HG03039 (cell line): Measurements from ENCODE around the gene NR1D2.

Experiments
- ATAC-seq: cut with Tn5 transposase; IDR thresholded peaks from one replicate; pipeline ENCODE4 v1.9.1; 2021; ENCODE audit warnings: mild to moderate bottlenecking, moderate library complexity; ENCODE audit not compliant: unreplicated experiment

Gene NR1D2

DNA sequence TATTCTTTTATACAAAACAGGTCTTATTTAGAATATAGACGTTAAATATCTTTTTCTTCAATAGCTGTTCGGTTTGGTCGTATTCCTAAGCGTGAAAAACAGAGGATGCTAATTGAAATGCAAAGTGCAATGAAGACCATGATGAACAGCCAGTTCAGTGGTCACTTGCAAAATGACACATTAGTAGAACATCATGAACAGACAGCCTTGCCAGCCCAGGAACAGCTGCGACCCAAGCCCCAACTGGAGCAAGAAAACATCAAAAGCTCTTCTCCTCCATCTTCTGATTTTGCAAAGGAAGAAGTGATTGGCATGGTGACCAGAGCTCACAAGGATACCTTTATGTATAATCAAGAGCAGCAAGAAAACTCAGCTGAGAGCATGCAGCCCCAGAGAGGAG, 16.8 kb downstream of the NR1D2 start:
- no peak for ATAC-seq

GRCh38 chr3:23964537-23965235, 19.6 kb downstream of the NR1D2 start:
- no peak for ATAC-seq

- ATAC-seq: no peak
Observed at GRCh38 chr3:23966328-23966727, 21.2 kb downstream of the NR1D2 start.

- ATAC-seq: no peak
Observed at GRCh38 chr3:23968463-23969184, 23.5 kb downstream of the NR1D2 start.

GRCh38 chr3:23969393-23969792, 24.3 kb downstream of the NR1D2 start:
- no peak for ATAC-seq

GRCh38 chr3:23971684-23972083, 26.6 kb downstream of the NR1D2 start:
- no peak for ATAC-seq

GRCh38 chr3:23976555-23976954, 31.5 kb downstream of the NR1D2 start:
- ATAC-seq: no peak

- no peak for ATAC-seq
Observed at GRCh38 chr3:23979569-23979968, 34.5 kb downstream of the NR1D2 start.

- ATAC-seq: no peak
Observed at GRCh38 chr3:23981136-23981535, 36.0 kb downstream of the NR1D2 start.

GRCh38 chr3:23981955-23982354, 36.9 kb downstream of the NR1D2 start:
- ATAC-seq: no peak

- ATAC-seq: no peak
Observed at GRCh38 chr3:23984934-23985333, 39.8 kb downstream of the NR1D2 start.

- ATAC-seq: no peak
Observed at GRCh38 chr3:23985747-23986544, 40.9 kb downstream of the NR1D2 start.

DNA sequence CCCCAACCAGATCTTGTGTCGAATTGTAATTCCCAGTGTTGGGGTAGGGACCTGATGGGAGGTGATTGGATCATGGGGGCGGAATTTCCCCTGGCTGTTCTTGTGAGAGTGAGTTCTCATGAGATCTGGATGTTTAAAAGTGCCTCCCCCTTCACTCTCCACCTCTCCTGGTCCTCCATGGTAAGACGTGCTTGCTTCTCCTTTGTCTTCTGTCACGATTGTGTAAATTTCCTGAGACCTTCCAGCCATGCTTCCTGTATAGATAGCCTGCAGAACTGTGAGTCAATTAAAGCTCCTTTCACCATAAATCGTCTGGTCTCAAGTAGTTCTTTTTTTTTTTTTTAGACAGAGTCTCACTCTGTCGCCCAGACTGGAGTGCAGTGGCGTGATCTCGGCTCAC, 42.3 kb downstream of the NR1D2 start:
- ATAC-seq: no peak

- no peak for ATAC-seq
Observed at GRCh38 chr3:23991306-23991682, 46.2 kb downstream of the NR1D2 start.

DNA sequence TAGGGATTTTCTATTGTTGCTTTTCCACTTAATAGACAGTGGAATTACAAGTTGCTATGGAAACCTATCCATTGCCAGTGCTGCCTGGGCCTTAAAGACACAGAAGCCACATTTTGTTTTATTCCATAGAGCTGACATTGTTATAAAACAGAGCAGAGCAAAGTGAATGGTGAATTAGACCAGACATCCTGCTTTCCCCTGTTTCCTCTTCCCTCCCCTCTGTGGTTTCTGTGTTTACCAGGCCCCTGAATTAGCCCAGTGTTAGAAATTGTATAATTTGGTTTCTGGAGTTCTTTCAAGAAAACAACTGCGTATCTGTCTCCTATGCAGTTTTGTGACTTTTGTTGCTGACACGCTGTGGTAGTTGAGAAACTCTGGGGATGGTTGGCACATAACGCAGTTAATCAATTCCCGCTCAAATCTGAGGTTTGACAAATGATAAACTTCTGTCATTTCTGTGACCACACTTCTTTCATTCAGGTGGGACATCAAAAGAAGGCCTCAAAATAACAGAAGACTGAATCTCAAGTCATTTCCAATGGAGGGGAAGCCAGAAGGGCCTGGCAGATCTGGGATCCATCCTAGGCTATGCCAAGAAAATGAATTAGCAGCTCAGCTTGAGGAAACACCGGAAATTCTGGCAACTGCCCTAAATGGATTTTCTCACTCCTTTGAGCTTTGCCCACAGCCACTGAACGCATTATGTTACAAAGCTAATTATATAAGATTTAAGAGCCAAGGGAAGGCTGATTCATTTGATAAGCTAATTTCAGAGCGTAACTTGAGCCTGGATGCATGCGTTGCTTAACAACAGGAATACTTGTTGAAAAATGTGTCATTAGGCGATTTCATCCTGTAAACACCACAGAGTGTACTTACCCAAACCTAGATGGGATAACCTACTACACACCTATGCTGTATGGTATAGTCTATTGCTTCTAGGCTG, 46.9 kb downstream of the NR1D2 start:
- ATAC-seq: no peak

DNA sequence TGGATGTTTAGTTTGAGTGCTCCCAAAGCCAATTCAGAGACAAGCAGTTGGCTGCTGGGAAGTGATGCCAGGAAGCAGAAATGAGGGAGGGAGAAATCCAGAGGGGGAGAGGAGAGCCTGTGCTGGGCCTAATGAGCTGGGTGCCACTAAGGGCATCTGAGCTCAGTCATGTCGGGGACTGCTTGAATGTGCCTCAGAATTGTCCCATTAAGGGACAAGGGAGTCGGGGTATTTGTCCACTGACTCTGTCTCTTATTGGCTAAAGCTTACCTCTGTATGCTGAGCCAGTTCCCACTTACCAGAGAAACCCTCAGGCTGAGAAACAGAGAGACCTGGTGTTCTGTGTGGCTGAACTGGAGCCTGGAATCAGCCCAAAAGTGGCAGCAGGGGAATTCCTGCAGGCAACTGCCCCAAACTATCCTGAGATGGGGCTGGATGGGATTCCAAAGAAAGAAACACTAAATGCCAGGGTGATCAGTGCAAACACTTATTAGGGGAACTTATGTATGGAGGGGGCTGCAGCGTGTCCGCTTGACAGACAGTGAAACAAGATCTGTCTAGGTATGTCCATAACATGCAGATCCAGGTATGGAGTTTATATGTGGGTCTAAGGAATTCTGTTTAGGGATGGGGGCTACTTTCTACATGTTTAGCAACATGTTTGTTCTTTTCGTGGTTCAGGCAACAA, 48.6 kb downstream of the NR1D2 start:
- no peak for ATAC-seq

DNA sequence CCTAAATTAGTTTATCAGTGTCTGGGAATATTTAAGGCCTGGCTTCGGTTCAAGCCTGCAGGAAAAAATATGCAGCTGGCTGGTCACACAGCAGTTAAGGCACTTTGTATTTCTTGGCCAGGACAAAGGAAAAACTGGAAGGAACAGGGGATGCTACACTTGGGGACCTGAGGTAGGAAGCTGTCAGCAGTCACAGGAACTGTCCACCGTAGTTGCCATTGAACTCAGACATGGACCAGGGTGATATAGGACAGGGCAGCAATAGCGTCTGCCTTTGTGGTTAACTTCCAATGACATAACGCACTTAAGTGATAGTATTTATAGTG, 49.1 kb downstream of the NR1D2 start:
- ATAC-seq: no peak

DNA sequence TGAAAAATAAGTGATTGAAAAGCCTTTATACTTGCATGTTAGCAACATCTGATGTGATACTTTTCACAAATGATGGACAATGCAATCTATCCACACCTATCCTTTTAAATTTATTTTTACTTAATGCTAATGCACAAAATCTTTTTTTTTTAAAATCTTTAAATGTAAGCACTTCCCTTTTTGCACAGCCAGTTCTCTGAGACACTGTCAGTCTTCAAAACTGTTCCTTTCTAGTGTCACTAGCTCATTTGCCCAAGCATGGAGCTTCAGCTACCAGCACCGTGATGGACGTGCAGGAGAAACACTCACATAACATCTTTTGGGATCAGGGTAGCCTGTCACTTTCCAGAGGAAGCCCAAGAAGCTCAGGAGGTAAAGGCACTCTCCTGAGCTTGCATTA, 50.1 kb downstream of the NR1D2 start:
- ATAC-seq: no peak

GRCh38 chr3:23996095-23996524, 51.0 kb downstream of the NR1D2 start:
- no peak for ATAC-seq

DNA sequence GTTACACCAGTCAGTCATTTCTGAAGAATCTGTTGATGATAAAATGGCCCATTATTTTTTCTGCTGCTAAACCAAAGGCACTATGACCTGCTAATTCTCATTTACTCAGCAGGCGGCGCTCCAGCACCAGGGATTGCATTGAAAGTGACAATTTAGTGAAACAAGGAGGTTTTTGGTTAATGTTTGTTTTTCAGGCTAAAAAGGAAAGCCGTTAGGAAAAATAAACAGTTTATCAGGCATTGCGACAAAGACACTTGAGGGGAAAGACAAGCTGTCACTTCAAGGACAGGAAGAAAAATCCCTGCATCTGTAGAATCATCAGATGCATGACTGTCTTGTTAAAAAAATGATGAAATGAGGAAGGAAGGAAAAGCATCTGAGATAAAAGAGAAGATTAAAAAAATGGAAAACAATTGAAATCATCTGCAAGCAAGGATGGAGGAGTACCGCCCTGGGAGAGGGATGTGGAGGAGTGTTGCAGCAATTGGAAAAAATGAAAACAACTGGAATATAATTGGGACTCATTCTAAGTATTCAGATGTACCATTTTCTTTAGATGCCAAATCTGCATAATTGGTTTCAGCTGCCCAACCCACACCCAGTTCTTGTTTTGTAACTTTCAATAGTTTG, 54.0 kb downstream of the NR1D2 start:
- no peak for ATAC-seq
